ENCODE data around the gene FBN3.

Gene FBN3

GRCh38 chr19:8020681-8021080, 128.7 kb downstream of the FBN3 start:
- no peak for DNase-seq (ENCODE audit: low read depth, low spot score)

DNA sequence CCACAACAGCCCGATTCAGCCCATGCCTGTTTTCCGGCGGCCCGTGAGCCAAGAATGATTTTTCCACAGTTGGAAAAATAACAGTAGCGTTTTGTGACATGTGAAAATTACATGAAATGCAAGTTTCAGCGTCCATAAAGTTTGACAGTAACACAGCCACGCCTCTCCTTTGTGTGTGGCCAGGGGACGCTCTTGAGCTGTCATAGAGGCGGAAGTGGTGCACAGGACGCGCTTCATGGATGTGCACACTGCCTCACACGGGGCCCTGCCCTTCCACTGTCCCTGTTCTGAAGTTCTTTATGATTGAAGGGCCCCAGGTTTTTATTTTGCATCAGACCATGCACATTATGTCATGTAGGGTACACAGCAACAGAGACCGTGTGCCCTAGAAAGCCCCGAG, 131.6 kb downstream of the FBN3 start:
- no peak for DNase-seq (ENCODE audit: low read depth, low spot score)

Measured in activated naive CD8-positive, alpha-beta T cell treated with anti-CD3 and anti-CD28 coated beads, Interleukin-2, amount 50 U/mL, for 16 hours (primary cell).